Gastroesophageal sphincter (tissue), 4 donors: Measurements from ENCODE around the gene SASH3. TPM values are rescaled to one million over a fixed set of nuclear protein-coding genes. Genes with fewer than 3 reads are reported as not detected.

Source experiments
- ATAC-seq: fragments of 150-250 bp; one replicate; pipeline ENCODE4 v1.9.1; 2016; ENCODE audit warnings: mild to moderate bottlenecking, moderate library complexity
- H3K27ac ChIP-seq, 4 donors: fragments of 200-600 bp; sonication (generic) in 3 of 4; 1 replicate in 3 of 4; 2 replicates in 1 of 4; pipeline ENCODE4 v1.5.1; 2016 to 2019
- H3K27me3 ChIP-seq: fragments of 200-600 bp; sonication (generic); one replicate; pipeline ENCODE4 v1.5.1; 2019
- H3K36me3 ChIP-seq, 2 donors: fragments of 200-600 bp; sonication (generic); one replicate each; pipeline ENCODE4 v1.5.1; 2019; ENCODE audit warnings: control low read depth in 1 of 2
- H3K4me1 ChIP-seq, 3 donors: fragments of 200-600 bp; sonication (generic); 1 replicate in 2 of 3; 2 replicates in 1 of 3; pipeline ENCODE4 v1.5.1; 2016 to 2019; ENCODE audit warnings: control low read depth in 2 of 3
- H3K4me3 ChIP-seq, 2 donors: fragments of 200-600 bp; sonication (generic); one replicate each; pipeline ENCODE4 v1.5.1; 2019; ENCODE audit warnings: mild to moderate bottlenecking in 1 of 2, moderate library complexity in 1 of 2
- H3K9me3 ChIP-seq, 3 donors: fragments of 200-600 bp; sonication (generic); one replicate each; pipeline ENCODE4 v1.5.1; 2017 to 2019; ENCODE audit warnings: control low read depth in 2 of 3
- CTCF ChIP-seq, 4 experiments: fragments of 200-600 bp in 2 of 4; fragments of 450-650 bp in 2 of 4; sonication (generic) in 1 of 4; IDR thresholded peaks; one replicate each; pipeline ENCODE4 v1.5.1; 2017 to 2019; ENCODE audit warnings: antibody characterized with exemption in 4 of 4, mild to moderate bottlenecking in 2 of 4, moderate library complexity in 2 of 4
- EP300 ChIP-seq: sonication (generic); formaldehyde crosslinking; IDR thresholded peaks from one replicate; pipeline ENCODE4 v1.6.1; 2017; ENCODE audit warnings: antibody characterized with exemption, mild to moderate bottlenecking
- POLR2A ChIP-seq, 2 donors: fragments of 450-650 bp; IDR thresholded peaks; one replicate each; pipeline ENCODE4 v1.6.1; 2017; ENCODE audit warnings: antibody characterized with exemption in 2 of 2, mild to moderate bottlenecking in 2 of 2, moderate library complexity in 1 of 2
- POLR2AphosphoS5 ChIP-seq: sonication (generic); formaldehyde crosslinking; IDR thresholded peaks from one replicate; pipeline ENCODE4 v1.6.1; 2017; ENCODE audit warnings: antibody characterized with exemption
- WGBS, 2 donors: methylation state at CpG; one replicate each; pipeline ENCODE4 v1.1.5; 2018; ENCODE audit warnings: low coverage in 1 of 2; 5-methylcytosine and 5-hydroxymethylcytosine counted together
- small RNA-seq, 4 donors: library from RNA; depleted of rRNA; stranded (forward); fragments of <200 nt; gene quantifications; one replicate each; pipeline ENCODE3, GENCODE V24; 2016
- total RNA-seq, 4 donors: library from RNA; depleted of rRNA; stranded (reverse); fragments of >200 nt; gene quantifications; one replicate each; pipeline ENCODE4 v1.1.0, GENCODE V29; 2016

SASH3 gene
- total RNA-seq, 4 donors from 2014 or later: 1.9 to 8.2 (median 5.3) TPM

- Histone ChIP-seq H3K27ac (no peak overlapping the region), H3K36me3 (no peaks in the 10 kb centered on the region), H3K4me3 (peak overlapping the region in 1 of 2 donors; percentile 18), H3K4me1 (peaks cover 0 to 30% (median 0%) of the 10 kb centered on the region in 3 donors), H3K9me3 (no peaks in the 10 kb centered on the region), H3K27me3 (no peaks in the 10 kb centered on the region)
- WGBS, 2 donors: 33 to 35% methylated on average over 1 to 4 of the region's 5 CpGs
- no peak for TF ChIP-seq POLR2AphosphoS5
- no peak for TF ChIP-seq POLR2A (IDR thresholded peaks at IDR 0.05)
- TF ChIP-seq CTCF (IDR thresholded peaks at IDR 0.05): no peak
- TF ChIP-seq EP300: no peak
- ATAC-seq: no peak
Measured at GRCh38 chrX:129840344-129840743, 60.6 kb downstream of the SASH3 start.

GRCh38 chrX:129842510-129843208, 62.9 kb downstream of the SASH3 start:
- WGBS, 2 donors: 0 to 35% methylated on average over 5 to 6 of the region's 17 CpGs
- Histone ChIP-seq H3K36me3 (no peaks in the 10 kb centered on the region), H3K27me3 (no peaks in the 10 kb centered on the region), H3K4me1 (peaks cover 0 to 30% (median 0%) of the 10 kb centered on the region in 3 donors), H3K9me3 (no peaks in the 10 kb centered on the region), H3K4me3 (peak overlapping the region; percentile 75 to 91), H3K27ac (peak overlapping the region; percentile 63 to 85 (median 83))
- no peak for ATAC-seq
- TF ChIP-seq POLR2AphosphoS5 (peak; percentile 48), CTCF (IDR thresholded peaks at IDR 0.05) (no peak), POLR2A (IDR thresholded peaks at IDR 0.05) (no peak)

DNA sequence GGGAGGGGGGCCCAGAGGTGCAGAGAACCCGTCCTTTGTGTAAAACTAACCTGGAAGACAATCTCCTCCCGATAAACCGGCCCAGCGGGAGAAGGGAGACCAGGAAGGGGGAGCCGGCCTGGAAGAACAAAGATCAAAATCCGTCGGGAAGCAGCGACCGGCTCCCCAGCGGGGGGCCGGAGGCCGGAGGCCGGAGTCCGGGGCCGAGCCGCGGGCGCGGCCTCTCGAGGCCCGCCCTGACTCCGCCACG, 63.4 kb downstream of the SASH3 start:
- TF ChIP-seq POLR2AphosphoS5 (no peak), CTCF (IDR thresholded peaks at IDR 0.05) (no peak), EP300 (no peak), POLR2A (IDR thresholded peaks at IDR 0.05) (no peak)
- WGBS, 2 donors: 0% methylated on average over 2 of the region's 23 CpGs; no CpG with 5 or more reads in 1 of the 2 donors
- H3K27me3 ChIP-seq: no peaks in the 10 kb centered on the region

GRCh38 chrX:129843459-129844306, 63.9 kb downstream of the SASH3 start, which contains the start of gene ZDHHC9:
ZDHHC9 (minus strand) TSS chrX:129843886; CDS start chrX:129841945, 1,941 bp downstream.
- no peaks in the 10 kb centered on the region for H3K36me3 ChIP-seq
- peak within 1 kb of the TSS; percentile 75 to 91 for H3K4me3 ChIP-seq
- H3K27ac ChIP-seq: peak within 1 kb of the TSS; percentile 63 to 85 (median 83)
- H3K27me3 ChIP-seq: no peaks in the 10 kb centered on the region
- H3K9me3 ChIP-seq: no peaks in the 10 kb centered on the region
- peaks cover 0 to 30% (median 0%) of the 10 kb centered on the region in 3 donors for H3K4me1 ChIP-seq
- TF ChIP-seq POLR2AphosphoS5: peak; percentile 66
- peak; percentile 33 to 36 for TF ChIP-seq POLR2A (IDR thresholded peaks at IDR 0.05)
- TF ChIP-seq EP300: no peak
- peak in 1 of 4 experiments; percentile 22 for TF ChIP-seq CTCF (IDR thresholded peaks at IDR 0.05)
- peak; percentile 96 for ATAC-seq
- WGBS, 2 donors: no CpG with 5 or more reads among the region's 72 CpGs

More for the DNA sequence above, 63.4 kb downstream of the SASH3 start:
- H3K9me3 ChIP-seq: no peaks in the 10 kb centered on the region
- H3K27ac ChIP-seq: peak overlapping the region; percentile 63 to 85 (median 83)
- H3K4me3 ChIP-seq: peak overlapping the region; percentile 75 to 91
- no peak for ATAC-seq
- peaks cover 0 to 30% (median 0%) of the 10 kb centered on the region in 3 donors for H3K4me1 ChIP-seq
- no peaks in the 10 kb centered on the region for H3K36me3 ChIP-seq

Small RNA genes within 50 kb of the gene (small RNA-seq; reads per million reads assigned to genes)
- 0 reads per million in 4 donors for gene RF00017

Other genes with a start within 250 kb of the SASH3 start
- 10 to 100 TPM; 32.4 to 72.1 (median 57.8) TPM for gene OCRL, start 239.7 kb upstream of the SASH3 start, total RNA-seq
- gene APLN, start 125.0 kb upstream of the SASH3 start, total RNA-seq: 1 to 10 TPM in 3 of 4 donors, under 1 TPM in 1; 0.78 to 2.3 (median 1.2) TPM
- gene XPNPEP2, start 41.0 kb upstream of the SASH3 start, total RNA-seq: 10 to 100 TPM in 1 of 4 donors, 1 to 10 TPM in 2, under 1 TPM in 1; 0.93 to 11.2 (median 6.5) TPM
- gene ZDHHC9, start 63.9 kb downstream of the SASH3 start, total RNA-seq: 10 to 100 TPM in 3 of 4 donors, 1 to 10 TPM in 1; 5.4 to 17.1 (median 14.4) TPM
- 10 to 100 TPM; 12.5 to 17.6 (median 15.9) TPM for gene UTP14A, start 126.2 kb downstream of the SASH3 start, total RNA-seq
- 10 to 100 TPM in 1 of 4 donors, 1 to 10 TPM in 3; 2.8 to 10.4 (median 6.6) TPM for gene BCORL1, start 202.7 kb downstream of the SASH3 start, total RNA-seq